ENCODE data around the gene P2RY2.
"Not testable (repeated sequence)": the region's sequence is repeated elsewhere in the genome, so short reads cannot be mapped to it uniquely, and the experiment has no call there.

Gene P2RY2

DNA sequence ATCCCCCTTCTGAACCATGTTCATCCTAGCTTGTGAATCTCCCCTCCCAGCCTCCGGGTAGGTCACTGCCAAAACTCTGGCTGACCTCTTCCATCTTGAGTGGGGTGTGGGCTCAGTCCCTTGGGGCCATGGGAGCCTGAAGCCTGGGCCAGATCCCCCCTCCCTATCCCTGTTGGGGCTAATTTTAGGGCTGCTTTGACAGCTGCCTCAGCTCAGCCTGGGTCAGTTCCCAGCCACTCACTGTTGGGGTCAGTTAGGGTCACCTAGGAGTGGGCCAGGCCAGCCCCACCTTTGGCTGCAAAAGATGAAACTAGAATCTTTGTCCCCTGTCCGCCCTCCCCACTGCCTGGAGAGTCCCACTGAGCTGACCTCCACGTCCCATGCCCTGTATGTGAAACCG is 29.8 kb upstream of the P2RY2 start:
- DNase-seq: no peak

DNA sequence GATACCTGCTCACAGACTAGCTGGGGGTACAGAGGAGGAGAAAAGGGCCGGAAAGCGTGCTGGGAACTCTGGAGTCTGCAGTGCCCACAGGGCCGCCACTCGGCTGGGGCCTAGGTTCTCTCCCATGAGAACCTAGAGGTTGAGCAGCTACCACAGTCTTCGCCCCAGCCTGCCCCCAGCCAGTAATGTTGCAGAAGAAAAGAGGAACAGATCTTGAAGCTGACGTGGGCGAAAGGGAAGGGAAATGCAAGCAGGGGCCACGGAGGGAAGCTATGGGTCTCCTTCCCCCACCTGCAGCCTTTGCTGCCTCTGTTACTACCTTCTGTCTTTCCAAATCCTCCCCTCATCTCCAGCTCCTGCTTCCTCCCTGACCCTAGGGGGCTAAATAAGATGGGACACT is 28.8 kb upstream of the P2RY2 start:
- peak; percentile 96 to 97 for DNase-seq

- no peak for DNase-seq
Measured at GRCh38 chr11:73189723-73190556, 28.1 kb upstream of the P2RY2 start.

GRCh38 chr11:73190557-73190885 is 27.6 kb upstream of the P2RY2 start:
- DNase-seq: no peak

- DNase-seq: no peak
Measured at GRCh38 chr11:73191151-73191550, 26.9 kb upstream of the P2RY2 start.

DNA sequence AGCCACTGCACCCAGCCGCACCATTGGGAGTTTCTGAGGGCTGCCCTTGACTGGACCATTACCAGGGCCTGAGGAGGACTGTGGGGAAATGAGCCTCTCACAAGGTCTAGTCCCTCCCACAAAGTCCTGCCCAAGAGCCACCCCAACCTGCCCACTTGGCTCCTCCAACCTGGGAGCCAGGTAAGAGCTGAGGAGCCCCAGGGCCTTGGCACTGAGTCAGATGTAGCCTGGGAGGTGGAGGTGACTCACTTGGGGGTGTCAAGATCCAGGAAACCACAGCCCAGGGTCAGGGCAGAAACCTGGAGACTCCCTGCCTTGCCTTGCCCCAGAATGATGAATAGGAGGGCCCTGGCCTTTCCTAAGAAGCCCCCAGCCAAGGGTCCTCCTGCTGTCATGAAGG is 25.8 kb upstream of the P2RY2 start:
- no peak for DNase-seq

DNA sequence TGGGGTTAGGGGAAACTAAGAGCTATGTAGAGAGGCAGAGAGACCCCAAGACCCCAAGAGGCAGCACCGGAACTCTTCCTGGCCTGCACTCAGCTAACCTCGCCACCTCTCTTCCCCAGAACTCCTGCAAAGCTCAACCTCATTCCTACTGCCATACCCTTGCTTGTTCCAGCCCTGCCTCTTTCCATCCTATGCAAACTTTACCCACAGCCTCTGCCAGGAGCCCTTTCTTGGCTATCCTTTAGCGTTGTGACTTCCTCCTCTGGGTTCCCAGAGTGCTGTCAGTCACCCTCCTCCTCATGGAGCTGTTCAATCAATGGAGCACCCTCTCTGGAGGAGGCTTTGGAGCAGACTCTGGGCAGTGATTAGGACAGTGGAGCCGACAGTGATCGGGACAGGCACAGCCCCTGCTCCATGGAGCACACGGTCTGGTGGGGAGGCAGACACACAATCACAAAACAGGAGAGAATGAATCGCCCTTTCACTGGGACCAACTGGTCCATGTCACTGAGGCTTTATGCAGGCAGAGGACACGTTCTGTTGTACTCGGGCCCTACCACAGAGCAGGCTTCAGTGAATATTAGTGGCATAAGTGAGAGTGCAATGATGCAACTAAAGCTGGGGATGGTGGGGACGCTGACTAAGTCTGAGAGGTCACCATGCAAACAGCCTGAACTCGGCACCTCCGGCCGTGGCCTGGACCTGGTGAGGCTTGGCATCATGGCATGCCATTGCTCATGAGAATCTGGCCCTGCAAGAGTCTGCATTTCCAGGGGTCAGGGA is 24.6 kb upstream of the P2RY2 start:
- DNase-seq: no peak

GRCh38 chr11:73194034-73194507 is 24.0 kb upstream of the P2RY2 start:
- no peak for DNase-seq

- no peak for DNase-seq
Measured at GRCh38 chr11:73194593-73194992, 23.5 kb upstream of the P2RY2 start.

DNA sequence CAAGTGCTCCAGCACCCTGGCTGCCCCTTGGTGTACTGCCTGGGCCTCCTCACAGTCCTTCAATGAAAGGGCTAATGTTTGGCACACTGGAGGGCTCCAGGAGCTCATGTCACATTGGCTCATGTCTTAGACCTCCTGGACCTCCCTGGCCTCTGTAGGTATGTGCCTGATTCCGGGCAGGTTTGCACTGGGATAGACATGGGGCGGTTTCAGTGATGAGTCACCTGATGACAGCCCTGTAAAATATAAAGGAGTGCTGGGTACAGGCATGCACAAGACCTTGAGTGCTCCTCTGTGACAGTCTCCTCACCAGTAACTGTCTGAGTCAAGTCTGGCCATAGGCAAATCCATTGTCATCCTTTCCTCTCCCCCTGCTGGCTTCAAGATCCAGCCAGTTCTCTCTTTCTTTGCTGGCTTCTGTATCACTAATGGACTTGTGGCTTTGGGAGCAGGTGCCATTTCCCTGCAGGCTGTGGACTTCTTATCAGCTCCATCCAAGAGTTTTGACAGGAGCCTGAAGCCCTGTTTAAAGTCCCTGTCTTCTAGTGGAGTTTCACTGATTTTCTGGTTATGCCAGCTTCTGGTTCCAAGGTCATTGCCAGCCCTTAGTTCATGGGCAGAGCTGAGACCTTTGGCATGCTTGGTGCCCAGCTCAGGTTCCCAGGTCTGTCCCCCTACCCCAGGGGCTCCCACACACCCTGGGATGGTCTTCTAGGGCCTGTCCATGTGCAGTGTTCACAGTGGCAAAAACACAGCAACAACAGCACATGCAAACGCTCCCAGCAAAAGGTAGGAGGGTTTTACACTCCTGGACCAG is 22.7 kb upstream of the P2RY2 start:
- DNase-seq: no peak

GRCh38 chr11:73196576-73196975 is 21.5 kb upstream of the P2RY2 start:
- DNase-seq: no peak

DNA sequence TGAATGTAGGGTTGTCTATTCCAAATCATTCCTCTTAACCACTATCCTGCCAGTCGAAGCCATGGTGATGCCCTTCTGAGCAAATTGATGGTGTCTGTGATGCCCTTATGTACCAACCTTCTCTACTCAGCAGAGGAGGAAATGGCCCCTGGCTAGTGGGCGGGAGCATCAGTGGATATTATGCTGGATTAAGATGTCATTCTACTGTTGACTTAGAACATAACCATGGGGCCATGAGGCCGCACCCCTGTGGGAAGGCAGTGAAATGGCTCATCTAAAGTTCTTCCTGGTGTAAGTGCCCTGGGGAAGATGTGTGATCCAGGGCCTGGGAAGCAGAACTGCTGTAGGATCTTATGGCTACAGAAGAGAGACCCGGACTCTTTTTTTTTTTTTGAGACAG is 20.7 kb upstream of the P2RY2 start:
- no peak for DNase-seq

- not testable (repeated sequence) for DNase-seq
Measured at GRCh38 chr11:73197787-73198186, 20.3 kb upstream of the P2RY2 start.

- DNase-seq: no peak
Measured at GRCh38 chr11:73198677-73199076, 19.4 kb upstream of the P2RY2 start.

- DNase-seq: no peak
Measured at GRCh38 chr11:73199446-73199845, 18.6 kb upstream of the P2RY2 start.

- DNase-seq: no peak
Measured at GRCh38 chr11:73200256-73200655, 17.8 kb upstream of the P2RY2 start.

DNA sequence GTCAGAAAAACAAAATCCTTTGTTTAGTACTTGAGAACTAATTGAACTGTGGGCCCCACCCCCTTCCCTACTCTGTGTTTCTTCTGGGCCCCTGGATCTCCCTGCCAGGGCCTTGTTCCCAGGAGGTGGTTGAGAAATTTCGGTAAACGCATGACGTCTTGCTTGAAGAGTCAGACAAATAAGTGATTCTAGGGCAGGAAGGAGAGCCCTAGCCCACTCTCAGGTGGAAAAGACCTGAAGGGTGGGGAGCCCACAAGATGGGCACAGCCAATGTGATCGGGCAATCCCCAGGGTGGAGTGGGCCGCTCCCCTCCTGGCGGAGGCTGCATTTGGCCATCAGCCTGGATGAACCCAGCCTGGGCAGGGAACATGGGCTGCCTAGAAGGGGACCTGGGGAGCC is 16.8 kb upstream of the P2RY2 start:
- DNase-seq: no peak

- DNase-seq: no peak
Measured at GRCh38 chr11:73201888-73202780, 15.9 kb upstream of the P2RY2 start.

GRCh38 chr11:73203322-73203721 is 14.8 kb upstream of the P2RY2 start:
- no peak for DNase-seq

DNA sequence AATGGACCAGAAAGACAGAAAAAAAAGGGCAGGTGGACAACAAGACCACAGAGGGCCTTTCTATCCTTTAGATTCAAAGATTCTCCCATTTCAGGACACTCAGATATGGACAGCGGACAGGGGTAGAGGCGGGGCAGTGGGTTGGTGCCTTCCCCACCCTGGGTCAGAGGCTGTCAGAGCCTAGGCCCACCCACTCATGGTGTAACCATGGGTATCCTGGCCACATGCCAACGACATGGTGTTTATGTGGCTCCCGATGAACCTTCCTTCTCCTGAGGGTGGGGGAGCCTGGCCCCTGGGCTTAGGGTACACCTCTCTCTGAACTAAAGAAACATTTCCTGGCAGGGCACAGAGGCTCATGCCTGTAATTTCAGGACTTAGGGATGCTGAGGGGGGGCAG is 14.3 kb upstream of the P2RY2 start:
- no peak for DNase-seq

- peak; percentile 83 to 87 for DNase-seq
Measured at GRCh38 chr11:73204711-73205121, 13.4 kb upstream of the P2RY2 start.

- DNase-seq: peak in 1 of 2 experiments; percentile 20
Measured at GRCh38 chr11:73205661-73206343, 12.3 kb upstream of the P2RY2 start.

Data from Kasumi-1 (cell line).